ENCODE measurements around the gene NRM. TPM values are rescaled to one million over a fixed set of nuclear protein-coding genes. Genes with fewer than 3 reads are reported as not detected.

The NRM gene
- total RNA-seq, 1 donor from 2014 or later, result 35.5 TPM

DNA sequence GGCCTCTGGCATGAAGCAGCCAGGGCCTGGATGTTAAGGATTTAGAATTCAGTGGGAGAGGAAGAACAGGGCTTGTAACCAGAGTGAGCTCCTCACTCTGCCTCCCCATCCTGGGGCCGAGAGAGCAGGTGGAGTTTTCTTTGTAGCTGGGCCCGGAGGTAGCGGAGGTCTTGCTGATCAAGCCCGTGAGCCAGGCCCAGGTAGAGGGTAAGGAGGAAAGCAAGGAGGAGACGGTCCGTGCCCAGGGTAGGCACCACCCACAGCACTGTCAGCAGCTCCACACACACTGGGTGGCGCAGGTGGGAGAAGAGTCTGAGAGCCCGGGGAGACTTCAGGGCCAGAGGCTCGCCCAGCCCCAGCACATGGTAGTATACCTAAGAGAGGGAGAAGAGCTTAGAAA, 2.2 kb downstream of the NRM start:
- DNase-seq (ENCODE audit: low spot score, unreplicated experiment), result no peak
- H3K4me1 Mint-ChIP-seq (ENCODE audit: low read depth), result peaks cover 46% of the 10 kb centered on the region
- H3K27me3 Mint-ChIP-seq, result no peaks in the 10 kb centered on the region
- H3K4me3 Mint-ChIP-seq (ENCODE audit: low read depth), result peak overlapping the region; percentile 0
- TF ChIP-seq, protein P1, sequence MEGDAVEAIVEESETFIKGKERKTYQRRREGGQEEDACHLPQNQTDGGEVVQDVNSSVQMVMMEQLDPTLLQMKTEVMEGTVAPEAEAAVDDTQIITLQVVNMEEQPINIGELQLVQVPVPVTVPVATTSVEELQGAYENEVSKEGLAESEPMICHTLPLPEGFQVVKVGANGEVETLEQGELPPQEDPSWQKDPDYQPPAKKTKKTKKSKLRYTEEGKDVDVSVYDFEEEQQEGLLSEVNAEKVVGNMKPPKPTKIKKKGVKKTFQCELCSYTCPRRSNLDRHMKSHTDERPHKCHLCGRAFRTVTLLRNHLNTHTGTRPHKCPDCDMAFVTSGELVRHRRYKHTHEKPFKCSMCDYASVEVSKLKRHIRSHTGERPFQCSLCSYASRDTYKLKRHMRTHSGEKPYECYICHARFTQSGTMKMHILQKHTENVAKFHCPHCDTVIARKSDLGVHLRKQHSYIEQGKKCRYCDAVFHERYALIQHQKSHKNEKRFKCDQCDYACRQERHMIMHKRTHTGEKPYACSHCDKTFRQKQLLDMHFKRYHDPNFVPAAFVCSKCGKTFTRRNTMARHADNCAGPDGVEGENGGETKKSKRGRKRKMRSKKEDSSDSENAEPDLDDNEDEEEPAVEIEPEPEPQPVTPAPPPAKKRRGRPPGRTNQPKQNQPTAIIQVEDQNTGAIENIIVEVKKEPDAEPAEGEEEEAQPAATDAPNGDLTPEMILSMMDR (IDR thresholded peaks at IDR 0.05; ENCODE audit: unreplicated experiment), result no peak
- no peaks in the 10 kb centered on the region for H3K9me3 Mint-ChIP-seq (ENCODE audit: low read depth)
- H3K27ac Mint-ChIP-seq, result no peak overlapping the region
- H3K36me3 Mint-ChIP-seq (ENCODE audit: insufficient read depth), result peaks cover 1% of the 10 kb centered on the region

DNA sequence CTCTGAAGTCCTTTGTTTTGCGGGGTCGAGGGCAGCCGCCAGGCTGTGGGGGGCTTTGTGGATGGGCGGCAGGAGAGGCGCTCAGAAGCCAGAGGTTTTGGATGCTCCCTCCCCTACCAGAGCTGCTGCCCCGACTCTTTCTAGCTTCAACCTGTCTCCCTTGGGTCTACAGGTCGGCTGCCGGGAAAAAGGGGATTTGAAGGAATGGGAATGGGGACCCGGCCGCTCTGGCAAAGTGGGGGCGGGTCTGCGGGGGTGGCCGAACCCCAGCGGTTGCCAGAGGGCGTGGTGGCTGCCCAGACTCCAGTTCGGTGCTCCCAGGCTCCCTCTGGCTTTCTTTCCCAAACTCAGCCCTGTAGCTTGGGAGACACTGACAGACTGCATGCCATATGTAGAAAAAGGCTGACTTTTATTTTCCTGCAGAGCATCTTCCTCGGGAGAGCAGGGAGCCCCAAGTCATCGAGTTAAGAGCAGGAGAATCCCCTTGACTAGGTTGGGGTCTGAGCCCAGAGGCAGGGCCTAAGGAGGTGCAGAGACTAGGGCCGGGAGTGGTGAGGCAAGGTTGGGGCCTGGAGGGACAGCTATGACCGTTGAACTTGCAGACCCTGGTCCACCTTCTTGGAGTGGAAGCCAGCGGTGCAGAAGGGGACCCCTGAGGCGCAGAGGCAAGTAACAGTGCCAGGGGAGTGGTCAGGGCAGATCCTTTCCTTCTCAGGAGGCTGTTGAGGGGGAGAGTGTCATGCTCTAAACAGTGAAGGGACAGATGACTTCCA, 2.9 kb downstream of the NRM start:
- Mint-ChIP-seq H3K4me1 (ENCODE audit: low read depth) (peaks cover 51% of the 10 kb centered on the region), H3K9me3 (ENCODE audit: low read depth) (no peaks in the 10 kb centered on the region), H3K27me3 (no peaks in the 10 kb centered on the region), H3K4me3 (ENCODE audit: low read depth) (peak overlapping the region; percentile 89), H3K36me3 (ENCODE audit: insufficient read depth) (peaks cover 1% of the 10 kb centered on the region), H3K27ac (peak overlapping the region; percentile 93)
- no peak for DNase-seq (ENCODE audit: low spot score, unreplicated experiment)
- TF ChIP-seq, protein P1 (IDR thresholded peaks at IDR 0.05; ENCODE audit: unreplicated experiment), result no peak

DNA sequence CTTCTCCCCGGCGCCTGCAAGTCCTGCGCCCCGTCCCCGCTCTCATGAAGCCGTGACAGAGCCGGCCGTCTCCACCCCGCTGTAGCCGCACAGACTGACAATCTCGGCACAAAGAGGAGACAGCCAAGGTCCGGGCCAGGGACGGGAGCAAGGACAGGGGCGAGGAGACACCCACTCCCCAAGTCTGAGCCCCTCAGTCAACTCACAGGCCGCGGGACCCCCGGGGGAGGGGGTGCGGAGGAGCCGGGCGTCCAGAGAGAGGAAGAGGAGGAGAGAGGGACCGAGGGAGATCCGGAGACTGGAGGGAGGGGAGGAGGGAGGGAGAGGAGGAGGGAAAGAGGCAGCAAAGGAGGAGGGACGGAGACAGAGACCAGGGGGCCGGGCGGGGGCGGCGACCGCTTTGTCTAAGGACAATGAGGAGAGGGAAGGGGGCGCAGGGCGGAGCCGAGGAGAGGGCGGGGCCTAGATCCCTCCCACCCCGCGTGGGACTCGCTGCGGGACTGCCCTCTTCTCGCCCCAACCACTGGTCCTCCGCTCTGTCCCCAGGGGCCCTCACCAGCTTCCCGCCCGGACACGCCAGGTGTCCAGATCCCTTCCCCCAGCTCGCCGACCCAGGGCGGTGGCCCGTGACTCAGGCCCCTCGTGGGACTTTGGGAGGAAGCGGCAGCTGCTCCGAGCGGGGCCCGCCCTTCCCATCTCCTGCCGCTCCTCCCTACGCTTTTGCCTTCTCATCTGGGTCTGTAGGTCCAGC, 3.7 kb downstream of the NRM start:
- Mint-ChIP-seq H3K27ac (peak overlapping the region; percentile 93), H3K27me3 (no peaks in the 10 kb centered on the region), H3K4me3 (ENCODE audit: low read depth) (peak overlapping the region; percentile 89), H3K36me3 (ENCODE audit: insufficient read depth) (peaks cover 1% of the 10 kb centered on the region), H3K9me3 (ENCODE audit: low read depth) (no peaks in the 10 kb centered on the region), H3K4me1 (ENCODE audit: low read depth) (peaks cover 54% of the 10 kb centered on the region)
- TF ChIP-seq, protein P1 (IDR thresholded peaks at IDR 0.05; ENCODE audit: unreplicated experiment), result no peak
- peak; percentile 65 for DNase-seq (ENCODE audit: low spot score, unreplicated experiment)

DNA sequence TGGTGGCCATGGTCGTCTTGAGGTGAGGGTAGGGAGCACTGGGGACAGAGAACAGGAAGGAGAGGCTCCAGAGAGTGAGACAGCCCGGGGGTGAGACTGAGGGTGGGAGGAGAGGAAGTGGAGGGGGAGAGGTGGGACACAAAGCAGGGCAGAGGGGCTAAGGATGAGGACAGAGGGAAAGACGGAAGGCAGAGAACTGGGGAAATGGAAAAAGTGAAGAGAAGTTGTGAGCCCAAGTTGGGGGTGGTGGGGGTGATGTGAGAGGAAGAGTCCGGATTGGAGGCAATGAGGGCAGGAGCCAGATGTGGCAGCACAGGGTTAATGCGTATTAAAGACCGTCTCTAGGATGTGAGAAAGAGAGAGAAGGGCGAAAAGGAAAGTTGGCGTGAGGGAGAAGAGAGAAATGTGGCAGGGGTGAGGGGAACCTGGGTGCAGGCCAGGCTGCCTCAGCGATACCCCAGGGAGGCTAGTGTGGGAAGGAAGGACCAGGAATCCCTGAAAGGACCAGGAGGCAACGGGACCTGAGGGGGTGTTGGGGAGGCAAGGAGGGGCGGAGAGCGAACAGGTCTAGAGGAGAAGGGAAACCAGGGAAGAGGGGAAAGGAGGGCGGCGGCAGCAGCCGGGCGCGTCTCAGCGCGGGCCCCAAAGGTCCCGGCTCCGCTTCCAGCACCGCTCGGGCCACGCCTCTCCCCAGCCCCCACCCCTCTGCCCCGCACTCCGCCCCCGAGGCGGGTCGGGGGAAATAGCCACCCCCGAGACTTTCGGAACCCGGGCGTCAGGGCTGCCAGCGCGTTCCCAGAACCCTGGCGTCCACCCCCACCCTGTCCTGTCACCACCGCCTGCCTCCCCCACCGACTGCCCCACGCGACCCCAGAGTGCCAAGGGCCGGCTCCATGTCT, 4.5 kb downstream of the NRM start, which contains the start of gene PPP1R18:
PPP1R18 (minus strand) TSS at position 637 of the 899 bp plus-strand sequence; CDS start at position 10, 627 bp downstream.
- DNase-seq (ENCODE audit: low spot score, unreplicated experiment), result peak; percentile 21
- Mint-ChIP-seq H3K4me1 (ENCODE audit: low read depth) (peaks cover 51% of the 10 kb centered on the region), H3K4me3 (ENCODE audit: low read depth) (peak within 1 kb of the TSS; percentile 89), H3K9me3 (ENCODE audit: low read depth) (no peaks in the 10 kb centered on the region), H3K27me3 (no peaks in the 10 kb centered on the region), H3K36me3 (ENCODE audit: insufficient read depth) (peaks cover 1% of the 10 kb centered on the region), H3K27ac (peak within 1 kb of the TSS; percentile 93)
- TF ChIP-seq, protein P1 (IDR thresholded peaks at IDR 0.05; ENCODE audit: unreplicated experiment), result no peak

Data from progenitor cell of endocrine pancreas (in vitro differentiated cells).